Measurements from ENCODE around the gene RAB4A. TPM values are rescaled to one million over a fixed set of nuclear protein-coding genes. Genes with fewer than 3 reads are reported as not detected.

The RAB4A gene
- total RNA-seq, 2 experiments from 2014 or later: 26.7 to 28.7 TPM

GRCh38 chr1:229310833-229311232 lies 39.9 kb downstream of the RAB4A start:
- no peaks in the 10 kb centered on the region for H3K27me3 Mint-ChIP-seq
- no peak overlapping the region for H3K4me3 Mint-ChIP-seq
- H3K9me3 ChIP-seq (ENCODE audit: control insufficient read depth in 1 of 2, insufficient read depth in 1 of 2, low read length in 2 of 2): no peaks in the 10 kb centered on the region
- no peak overlapping the region for H3K27ac Mint-ChIP-seq
- POLR2A ChIA-PET: no interaction called here
- ATAC-seq (ENCODE audit: poor library complexity) (no peak), DNase-seq (no peak)
- H3K36me3 Mint-ChIP-seq (ENCODE audit: low read depth): peaks cover 56% of the 10 kb centered on the region
- CTCF ChIA-PET: no interaction called here
- H3K4me1 Mint-ChIP-seq (ENCODE audit: low read depth): no peaks in the 10 kb centered on the region
- no peak for TF ChIP-seq CTCF (IDR thresholded peaks at IDR 0.05)
- H3K9me3 Mint-ChIP-seq: no peaks in the 10 kb centered on the region
- intact Hi-C loops (cut with DNase I, micrococcal nuclease): no loop called here
- H3K4me1 ChIP-seq (ENCODE audit: insufficient read depth, low read length): no peaks in the 10 kb centered on the region
- H3K36me3 ChIP-seq (ENCODE audit: insufficient read depth, low read length): peaks cover 26% of the 10 kb centered on the region
- no peak overlapping the region for H3K27ac ChIP-seq (ENCODE audit: low read depth in 1 of 2, low read length in 2 of 2)
- no peak overlapping the region for H3K4me3 ChIP-seq (ENCODE audit: low read length)
- H3K27me3 ChIP-seq (ENCODE audit: control insufficient read depth in 1 of 2, insufficient read depth in 2 of 2, low read length in 2 of 2): no peaks in the 10 kb centered on the region

- TF ChIP-seq CTCF (IDR thresholded peaks at IDR 0.05): no peak
- Mint-ChIP-seq H3K36me3 (ENCODE audit: low read depth) (peaks cover 29% of the 10 kb centered on the region), H3K27me3 (no peaks in the 10 kb centered on the region), H3K27ac (no peak overlapping the region), H3K4me1 (ENCODE audit: low read depth) (no peaks in the 10 kb centered on the region), H3K4me3 (no peak overlapping the region), H3K9me3 (no peaks in the 10 kb centered on the region)
- POLR2A ChIA-PET: no interaction called here
- Histone ChIP-seq H3K9me3 (ENCODE audit: control insufficient read depth in 1 of 2, insufficient read depth in 1 of 2, low read length in 2 of 2) (no peaks in the 10 kb centered on the region), H3K4me1 (ENCODE audit: insufficient read depth, low read length) (no peaks in the 10 kb centered on the region), H3K27me3 (ENCODE audit: control insufficient read depth in 1 of 2, insufficient read depth in 2 of 2, low read length in 2 of 2) (no peaks in the 10 kb centered on the region), H3K27ac (ENCODE audit: low read depth in 1 of 2, low read length in 2 of 2) (no peak overlapping the region), H3K36me3 (ENCODE audit: insufficient read depth, low read length) (peaks cover 20% of the 10 kb centered on the region), H3K4me3 (ENCODE audit: low read length) (no peak overlapping the region)
- intact Hi-C loops (cut with DNase I, micrococcal nuclease): no loop called here
- CTCF ChIA-PET: no interaction called here
- ATAC-seq (ENCODE audit: poor library complexity) (no peak), DNase-seq (no peak)
Measured at GRCh38 chr1:229316166-229316565, 45.3 kb downstream of the RAB4A start.

GRCh38 chr1:229318056-229318455 lies 47.1 kb downstream of the RAB4A start:
- Histone ChIP-seq H3K9me3 (ENCODE audit: control insufficient read depth in 1 of 2, insufficient read depth in 1 of 2, low read length in 2 of 2) (no peaks in the 10 kb centered on the region), H3K4me3 (ENCODE audit: low read length) (no peak overlapping the region), H3K27ac (ENCODE audit: low read depth in 1 of 2, low read length in 2 of 2) (no peak overlapping the region), H3K36me3 (ENCODE audit: insufficient read depth, low read length) (peaks cover 18% of the 10 kb centered on the region), H3K4me1 (ENCODE audit: insufficient read depth, low read length) (no peaks in the 10 kb centered on the region), H3K27me3 (ENCODE audit: control insufficient read depth in 1 of 2, insufficient read depth in 2 of 2, low read length in 2 of 2) (no peaks in the 10 kb centered on the region)
- Mint-ChIP-seq H3K9me3 (no peaks in the 10 kb centered on the region), H3K27ac (no peak overlapping the region), H3K4me3 (no peak overlapping the region), H3K36me3 (ENCODE audit: low read depth) (peaks cover 33% of the 10 kb centered on the region), H3K27me3 (no peaks in the 10 kb centered on the region), H3K4me1 (ENCODE audit: low read depth) (no peaks in the 10 kb centered on the region)
- TF ChIP-seq CTCF (IDR thresholded peaks at IDR 0.05): no peak
- POLR2A ChIA-PET: no interaction called here
- DNase-seq (no peak), ATAC-seq (ENCODE audit: poor library complexity) (no peak)
- CTCF ChIA-PET: no interaction called here
- intact Hi-C loops (cut with DNase I, micrococcal nuclease): no loop called here
